IPS-NIHi7 (cell line): ENCODE measurements around the gene ESYT1.

ENCODE experiments used
- DNase-seq: peaks from one replicate; pipeline ENCODE4 v3.0.0; 2012; ENCODE audit warnings: mixed read lengths; ENCODE audit errors: extremely low spot score

Gene ESYT1

DNA sequence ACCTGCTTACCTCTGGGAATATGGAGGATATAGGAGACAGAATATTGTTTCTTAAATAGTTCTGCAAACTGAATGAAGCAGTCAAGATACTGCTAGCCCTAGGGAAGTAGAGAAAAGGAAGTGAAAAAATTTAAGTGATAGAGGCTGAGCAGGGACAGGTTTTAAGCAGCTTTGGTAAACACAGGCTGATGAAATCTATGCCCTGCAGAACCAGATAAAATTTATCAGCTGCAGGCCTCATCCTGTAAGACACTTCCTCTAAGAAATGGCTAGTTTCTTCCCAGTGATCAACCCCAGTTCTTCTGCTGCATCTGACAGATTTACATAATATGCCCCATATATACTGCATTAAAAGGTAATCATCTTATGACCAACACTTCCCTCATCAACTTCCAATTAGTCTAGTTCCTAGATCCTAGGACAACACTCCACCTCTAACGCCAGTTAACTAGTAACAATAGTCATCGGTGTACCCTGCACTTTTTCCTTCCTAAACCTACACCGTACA is 1.3 kb upstream of the ESYT1 start:
- DNase-seq = no peak

DNA sequence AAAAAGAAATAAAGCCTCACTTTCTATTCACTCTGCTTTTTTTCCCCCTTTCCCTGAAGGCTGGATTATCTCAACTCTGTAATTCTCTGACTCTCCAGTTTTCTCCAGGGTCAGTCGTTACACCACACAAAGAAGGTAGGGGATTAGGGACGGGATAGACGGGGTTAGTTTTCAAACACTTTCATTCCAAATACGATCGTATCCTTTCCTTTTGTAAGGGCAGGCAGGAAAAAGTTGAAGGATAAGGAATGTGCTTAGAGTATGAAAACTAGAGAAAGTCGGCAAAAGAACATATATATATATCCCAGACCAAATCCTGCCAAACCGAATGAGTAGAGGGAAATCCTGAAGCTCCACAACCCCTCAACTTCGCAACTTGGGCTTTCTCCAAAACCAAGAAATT is 581 bp upstream of the ESYT1 start:
- no peak for DNase-seq

DNA sequence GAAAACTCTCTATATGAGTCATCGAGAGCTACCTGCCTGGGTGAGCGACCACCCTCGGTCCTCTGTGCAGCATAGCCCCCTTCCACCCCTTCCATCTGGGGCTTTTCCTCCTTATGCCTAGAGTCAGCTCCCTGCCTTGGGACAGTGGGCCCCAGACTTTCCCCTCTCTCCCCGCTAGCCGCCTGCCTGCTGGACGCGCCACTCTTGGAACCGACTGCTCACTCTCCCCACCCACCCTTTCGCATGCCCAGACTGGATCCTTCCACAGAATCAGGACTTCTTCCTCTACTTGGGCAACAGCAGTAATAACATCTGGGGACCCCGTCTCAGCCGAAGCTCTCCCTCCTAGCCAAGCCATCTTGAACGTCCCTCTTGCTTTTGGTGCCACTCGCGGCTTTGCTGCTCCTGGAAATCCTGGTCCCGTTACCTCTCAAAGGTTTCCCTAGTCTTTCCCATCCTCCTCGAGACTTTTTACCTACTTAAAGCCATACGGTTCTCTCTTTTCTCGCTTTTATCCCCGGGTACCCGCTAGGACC is 671 bp downstream of the ESYT1 start:
- DNase-seq = peak; percentile 22

DNA sequence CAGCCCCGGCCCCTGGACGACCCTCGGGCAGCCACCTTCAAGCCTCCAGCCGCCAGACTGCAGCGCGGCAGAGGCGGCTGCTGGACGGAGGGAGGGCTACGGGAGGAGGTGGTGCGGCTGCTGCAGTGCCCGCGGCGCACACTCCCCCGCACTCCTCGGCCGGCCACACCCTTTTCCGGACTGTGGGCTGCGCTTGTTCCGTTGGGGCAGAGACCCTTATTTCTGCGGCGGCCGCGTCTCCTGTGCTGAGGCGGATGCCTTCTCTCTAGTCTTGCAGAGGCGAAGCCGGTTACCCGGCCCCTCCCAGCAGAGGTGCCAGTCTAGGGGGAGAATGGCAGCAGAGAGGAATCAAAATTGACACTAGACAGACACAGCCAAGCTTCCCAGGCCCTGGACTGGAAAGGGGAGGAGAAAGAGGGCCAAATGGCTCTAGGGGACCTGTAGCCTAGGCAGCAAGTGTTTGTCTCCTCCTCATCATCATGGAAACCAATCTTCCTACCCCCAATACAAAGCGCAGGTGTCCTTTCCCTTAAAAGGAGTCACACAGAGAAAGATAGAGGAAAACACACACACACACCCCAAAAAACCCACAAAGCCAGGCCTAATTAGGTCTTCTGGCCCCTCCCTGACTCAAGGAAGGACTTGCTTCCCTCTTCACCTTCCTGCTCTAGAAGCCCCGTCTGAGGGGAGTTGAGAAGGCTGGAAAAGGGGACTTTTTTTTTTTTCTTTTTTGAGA is 1.3 kb downstream of the ESYT1 start:
- peak; percentile 79 for DNase-seq

DNA sequence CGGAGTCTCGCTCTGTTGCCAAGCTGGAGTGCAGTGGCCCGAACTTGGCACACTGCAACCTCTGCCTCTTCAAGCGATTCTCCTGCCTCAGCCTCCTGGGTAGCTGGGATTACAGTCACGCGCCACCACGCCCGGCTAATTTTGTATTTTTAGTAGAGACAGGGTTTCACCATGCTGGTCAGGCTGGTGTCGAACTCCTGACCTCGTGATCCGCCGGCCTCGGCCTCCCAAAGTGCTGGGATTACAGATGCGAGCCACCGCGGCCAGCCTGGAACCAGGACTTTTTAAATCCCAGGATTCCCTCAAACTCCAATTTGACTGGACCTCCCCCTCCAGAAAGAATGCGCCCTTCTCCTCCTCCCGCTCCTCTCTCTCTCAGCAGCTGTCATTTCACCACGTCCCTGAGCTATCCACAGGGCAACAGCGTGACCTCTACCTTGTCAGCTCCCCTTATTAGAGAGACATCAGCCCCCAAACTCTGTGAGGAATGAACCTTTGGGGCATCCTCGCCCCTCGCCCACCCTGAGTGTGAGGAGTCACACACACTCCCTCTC is 2.0 kb downstream of the ESYT1 start:
- no peak for DNase-seq

DNA sequence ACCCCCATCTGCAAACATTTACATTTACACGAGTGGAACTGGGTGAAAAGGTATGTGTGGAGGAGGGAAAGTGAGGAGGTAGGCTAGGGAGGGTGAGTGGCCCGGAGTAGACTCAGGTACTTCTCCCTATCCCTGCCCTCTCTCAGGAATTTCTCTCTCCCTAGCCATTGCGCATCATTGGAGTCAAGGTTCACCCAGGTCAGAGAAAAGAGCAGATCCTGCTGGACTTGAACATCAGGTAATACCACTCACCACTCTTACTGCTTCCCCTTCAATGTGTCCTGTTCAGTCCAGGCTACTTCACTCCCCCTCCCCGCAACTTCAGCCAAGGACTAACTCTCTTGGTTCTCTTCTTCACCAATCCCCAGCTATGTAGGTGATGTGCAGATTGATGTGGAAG is 2.8 kb downstream of the ESYT1 start:
- DNase-seq = no peak

DNA sequence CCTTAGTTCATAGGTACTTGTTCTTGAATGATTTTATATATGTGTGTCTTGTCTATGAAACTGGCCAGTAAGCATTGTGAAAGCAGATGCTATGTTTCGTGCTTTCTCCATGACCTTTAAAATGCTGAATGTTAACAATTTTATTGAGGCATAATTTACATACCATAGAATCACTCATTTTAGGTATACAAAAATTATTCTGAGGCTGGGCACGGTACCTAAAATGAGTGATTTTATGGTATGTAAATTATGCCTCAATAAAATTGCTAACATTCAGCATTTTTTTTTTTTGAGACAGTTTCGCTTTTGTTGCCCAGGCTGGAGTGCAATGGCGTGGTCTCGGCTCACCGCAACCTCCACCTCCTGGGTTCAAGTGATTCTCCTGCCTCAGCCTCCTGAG is 6.8 kb downstream of the ESYT1 start:
- no peak for DNase-seq

- no peak for DNase-seq
Observed at GRCh38 chr12:56137853-56138571, 9.9 kb downstream of the ESYT1 start.

DNA sequence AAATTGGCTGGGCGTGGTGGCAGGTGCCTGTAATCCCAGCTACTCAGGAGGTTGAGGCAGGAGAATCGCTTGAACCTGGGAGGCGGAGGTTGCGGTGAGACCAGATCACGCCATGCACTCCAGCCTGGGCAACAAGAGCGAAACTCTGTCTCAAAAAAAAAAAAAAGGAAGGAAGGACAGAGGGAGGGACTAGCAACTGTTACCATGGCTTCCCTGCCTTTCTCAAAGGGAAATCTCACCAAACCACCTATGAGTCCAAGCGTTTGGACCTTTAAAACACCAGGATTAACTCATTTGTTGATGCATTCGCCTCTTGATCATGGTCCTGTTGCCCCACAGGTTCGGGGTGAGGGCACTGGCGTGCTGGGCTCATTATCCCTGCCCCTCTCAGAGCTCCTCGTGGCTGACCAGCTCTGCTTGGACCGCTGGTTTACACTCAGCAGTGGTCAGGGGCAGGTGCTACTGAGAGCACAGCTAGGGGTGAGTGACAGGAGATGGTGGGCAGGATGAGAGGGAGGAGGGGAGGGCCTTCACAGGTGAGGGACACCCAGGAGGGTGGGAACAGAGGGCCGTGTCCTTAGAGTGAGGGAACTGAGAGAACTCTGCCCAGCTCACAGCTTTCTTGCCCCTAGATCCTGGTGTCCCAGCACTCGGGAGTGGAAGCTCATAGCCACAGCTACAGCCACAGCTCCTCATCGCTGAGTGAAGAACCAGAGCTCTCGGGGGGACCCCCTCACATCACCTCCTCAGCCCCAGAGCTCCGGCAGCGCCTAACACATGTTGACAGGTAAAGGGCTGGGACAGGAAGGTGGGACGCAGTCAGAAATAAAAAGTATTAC is 14.1 kb downstream of the ESYT1 start:
- no peak for DNase-seq

DNA sequence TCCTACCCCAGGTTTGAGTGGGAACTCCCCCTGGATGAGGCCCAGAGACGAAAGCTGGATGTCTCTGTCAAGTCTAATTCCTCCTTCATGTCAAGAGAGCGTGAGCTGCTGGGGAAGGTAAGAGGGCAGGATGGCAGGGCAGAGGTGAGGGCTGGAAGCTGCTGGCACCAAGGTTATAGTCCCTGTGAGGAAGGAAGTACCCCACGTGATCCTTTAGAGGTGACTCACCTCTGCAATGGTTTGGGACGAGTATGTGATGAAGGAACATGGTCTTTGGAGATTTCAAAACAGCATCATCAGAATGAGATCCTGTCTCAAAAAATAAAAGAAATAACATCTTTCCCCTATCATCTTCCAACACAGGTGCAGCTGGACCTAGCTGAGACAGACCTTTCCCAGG is 15.2 kb downstream of the ESYT1 start:
- DNase-seq = no peak

DNA sequence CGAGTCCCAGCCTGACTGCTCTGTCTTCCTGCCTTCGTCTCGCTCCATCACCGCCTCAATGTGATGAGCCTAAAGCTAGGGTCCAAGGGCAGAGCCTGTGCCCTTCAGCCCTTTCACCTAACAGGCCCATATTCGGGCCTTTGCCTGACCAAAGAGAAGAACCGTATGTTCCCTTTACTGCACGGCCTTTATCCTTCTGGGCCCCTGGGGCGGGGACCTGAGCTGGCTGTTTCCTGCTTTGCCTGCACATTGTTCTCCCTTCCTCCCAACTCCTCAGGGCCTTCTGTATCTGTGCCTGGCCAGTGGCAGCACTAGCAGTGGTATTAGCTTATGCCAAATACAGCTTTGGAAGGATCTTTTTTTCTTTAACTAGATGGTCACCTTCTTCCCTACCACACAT is 15.8 kb downstream of the ESYT1 start:
- DNase-seq = no peak

DNA sequence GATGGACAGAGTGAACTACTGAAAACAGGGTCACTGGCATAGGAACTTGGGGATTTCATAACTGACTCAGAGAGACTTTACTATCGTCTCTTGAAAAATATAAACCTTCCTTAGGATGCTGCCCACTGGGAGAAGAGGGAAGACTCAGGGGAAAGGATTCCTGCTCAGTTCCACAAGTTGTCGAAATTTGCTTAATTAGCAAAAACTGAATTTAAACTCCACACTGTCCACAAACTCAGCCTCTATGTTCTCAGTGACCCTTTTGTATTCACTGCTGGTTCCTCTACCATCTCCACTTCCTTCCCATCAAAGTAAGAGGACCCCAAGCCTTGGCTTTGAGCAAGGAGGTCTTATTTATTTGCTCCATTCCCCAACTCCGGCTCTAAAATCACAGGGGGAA is 17.1 kb downstream of the ESYT1 start:
- no peak for DNase-seq

GRCh38 chr12:56146492-56147460 is 18.7 kb downstream of the ESYT1 start:
- DNase-seq = no peak

GRCh38 chr12:56150563-56150962 is 22.5 kb downstream of the ESYT1 start:
- no peak for DNase-seq

- DNase-seq = peak; percentile 73
Observed at GRCh38 chr12:56151672-56152131, 23.6 kb downstream of the ESYT1 start.

- peak; percentile 93 for DNase-seq
Observed at GRCh38 chr12:56152132-56152755, 24.2 kb downstream of the ESYT1 start, which contains the start of gene MYL6B. Gene MYL6B, plus strand, starts transcription at chr12:56152587. Its CDS starts 1,332 bp downstream, at chr12:56153919.

DNA sequence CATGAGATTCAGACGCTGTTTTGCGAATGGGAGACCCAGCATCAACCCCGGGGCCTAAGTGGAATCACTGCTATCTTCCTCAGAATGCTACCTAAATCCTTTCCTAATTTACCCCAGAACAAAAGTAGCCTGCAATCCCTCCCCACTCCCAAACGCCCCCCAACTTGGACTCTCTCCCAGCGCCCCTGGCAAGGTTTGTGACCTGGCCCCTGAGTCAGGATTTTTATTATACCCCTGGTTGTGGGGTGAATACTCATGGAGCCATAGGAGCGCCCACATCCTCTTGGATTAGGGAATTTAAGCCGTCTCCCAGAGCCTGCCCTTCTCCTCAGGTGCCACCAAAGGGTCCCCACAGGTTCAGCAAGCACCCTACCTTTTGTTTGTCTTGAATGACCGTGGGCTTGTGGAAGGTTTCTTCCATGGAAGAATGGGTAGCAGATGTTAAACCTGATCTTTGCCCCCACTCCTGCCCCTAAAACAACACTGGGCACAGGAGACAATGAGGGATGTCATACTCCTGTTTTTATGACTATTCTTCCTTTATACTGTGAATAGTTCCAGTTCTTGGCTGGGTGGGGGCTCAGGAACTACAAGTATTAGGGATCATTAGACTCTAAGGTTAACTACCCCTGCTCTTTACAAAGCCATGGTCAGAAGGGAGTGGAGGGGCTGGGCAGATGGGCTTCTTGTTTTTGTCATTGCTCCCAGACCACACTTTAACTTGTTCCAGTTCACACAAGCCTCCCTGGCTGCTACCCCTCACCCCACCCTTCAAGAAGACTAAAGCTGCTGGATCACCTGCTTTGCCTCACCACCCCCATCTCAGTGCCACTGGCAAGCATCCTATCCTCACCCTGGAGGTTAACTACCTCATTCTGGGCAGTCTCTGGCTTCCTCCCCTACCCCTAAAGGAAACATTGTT is 24.9 kb downstream of the ESYT1 start:
- no peak for DNase-seq

GRCh38 chr12:56153678-56154065 is 25.6 kb downstream of the ESYT1 start:
- no peak for DNase-seq
